Measurements from ENCODE around the gene BMPR1B.

DNA sequence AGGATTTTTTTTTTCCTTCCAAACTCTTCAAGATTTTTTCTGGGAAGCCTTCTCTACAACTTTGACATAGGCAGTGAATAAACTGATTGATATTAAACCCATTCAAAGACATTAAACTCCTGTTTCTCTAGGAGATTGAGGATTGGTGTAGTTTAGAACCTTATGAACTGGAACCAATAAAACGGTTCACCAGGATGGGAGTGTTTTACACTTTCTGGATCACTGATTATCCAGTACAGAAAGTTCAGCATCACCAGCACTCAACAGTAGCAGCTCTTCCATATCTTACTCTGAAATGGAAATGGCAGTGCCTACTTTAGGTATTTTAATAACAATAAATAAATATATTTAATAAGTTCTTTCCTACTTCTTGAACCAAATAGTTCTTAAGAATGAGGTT is 76.7 kb downstream of the BMPR1B start:
- no peak for TF ChIP-seq PHF8 (IDR thresholded peaks at IDR 0.05; ENCODE audit: borderline replicate concordance, low read depth)
- TF ChIP-seq, protein P1, sequence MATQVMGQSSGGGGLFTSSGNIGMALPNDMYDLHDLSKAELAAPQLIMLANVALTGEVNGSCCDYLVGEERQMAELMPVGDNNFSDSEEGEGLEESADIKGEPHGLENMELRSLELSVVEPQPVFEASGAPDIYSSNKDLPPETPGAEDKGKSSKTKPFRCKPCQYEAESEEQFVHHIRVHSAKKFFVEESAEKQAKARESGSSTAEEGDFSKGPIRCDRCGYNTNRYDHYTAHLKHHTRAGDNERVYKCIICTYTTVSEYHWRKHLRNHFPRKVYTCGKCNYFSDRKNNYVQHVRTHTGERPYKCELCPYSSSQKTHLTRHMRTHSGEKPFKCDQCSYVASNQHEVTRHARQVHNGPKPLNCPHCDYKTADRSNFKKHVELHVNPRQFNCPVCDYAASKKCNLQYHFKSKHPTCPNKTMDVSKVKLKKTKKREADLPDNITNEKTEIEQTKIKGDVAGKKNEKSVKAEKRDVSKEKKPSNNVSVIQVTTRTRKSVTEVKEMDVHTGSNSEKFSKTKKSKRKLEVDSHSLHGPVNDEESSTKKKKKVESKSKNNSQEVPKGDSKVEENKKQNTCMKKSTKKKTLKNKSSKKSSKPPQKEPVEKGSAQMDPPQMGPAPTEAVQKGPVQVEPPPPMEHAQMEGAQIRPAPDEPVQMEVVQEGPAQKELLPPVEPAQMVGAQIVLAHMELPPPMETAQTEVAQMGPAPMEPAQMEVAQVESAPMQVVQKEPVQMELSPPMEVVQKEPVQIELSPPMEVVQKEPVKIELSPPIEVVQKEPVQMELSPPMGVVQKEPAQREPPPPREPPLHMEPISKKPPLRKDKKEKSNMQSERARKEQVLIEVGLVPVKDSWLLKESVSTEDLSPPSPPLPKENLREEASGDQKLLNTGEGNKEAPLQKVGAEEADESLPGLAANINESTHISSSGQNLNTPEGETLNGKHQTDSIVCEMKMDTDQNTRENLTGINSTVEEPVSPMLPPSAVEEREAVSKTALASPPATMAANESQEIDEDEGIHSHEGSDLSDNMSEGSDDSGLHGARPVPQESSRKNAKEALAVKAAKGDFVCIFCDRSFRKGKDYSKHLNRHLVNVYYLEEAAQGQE (IDR thresholded peaks at IDR 0.05): no peak
- TF ChIP-seq, protein P2, sequence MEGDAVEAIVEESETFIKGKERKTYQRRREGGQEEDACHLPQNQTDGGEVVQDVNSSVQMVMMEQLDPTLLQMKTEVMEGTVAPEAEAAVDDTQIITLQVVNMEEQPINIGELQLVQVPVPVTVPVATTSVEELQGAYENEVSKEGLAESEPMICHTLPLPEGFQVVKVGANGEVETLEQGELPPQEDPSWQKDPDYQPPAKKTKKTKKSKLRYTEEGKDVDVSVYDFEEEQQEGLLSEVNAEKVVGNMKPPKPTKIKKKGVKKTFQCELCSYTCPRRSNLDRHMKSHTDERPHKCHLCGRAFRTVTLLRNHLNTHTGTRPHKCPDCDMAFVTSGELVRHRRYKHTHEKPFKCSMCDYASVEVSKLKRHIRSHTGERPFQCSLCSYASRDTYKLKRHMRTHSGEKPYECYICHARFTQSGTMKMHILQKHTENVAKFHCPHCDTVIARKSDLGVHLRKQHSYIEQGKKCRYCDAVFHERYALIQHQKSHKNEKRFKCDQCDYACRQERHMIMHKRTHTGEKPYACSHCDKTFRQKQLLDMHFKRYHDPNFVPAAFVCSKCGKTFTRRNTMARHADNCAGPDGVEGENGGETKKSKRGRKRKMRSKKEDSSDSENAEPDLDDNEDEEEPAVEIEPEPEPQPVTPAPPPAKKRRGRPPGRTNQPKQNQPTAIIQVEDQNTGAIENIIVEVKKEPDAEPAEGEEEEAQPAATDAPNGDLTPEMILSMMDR (IDR thresholded peaks at IDR 0.05): no peak
- TF ChIP-seq JUNB (IDR thresholded peaks at IDR 0.05): no peak
- TF ChIP-seq EP300 (IDR thresholded peaks at IDR 0.05): no peak
- TF ChIP-seq RNF2 (IDR thresholded peaks at IDR 0.05; ENCODE audit: borderline replicate concordance, low read depth): no peak
- TF ChIP-seq, protein P3, sequence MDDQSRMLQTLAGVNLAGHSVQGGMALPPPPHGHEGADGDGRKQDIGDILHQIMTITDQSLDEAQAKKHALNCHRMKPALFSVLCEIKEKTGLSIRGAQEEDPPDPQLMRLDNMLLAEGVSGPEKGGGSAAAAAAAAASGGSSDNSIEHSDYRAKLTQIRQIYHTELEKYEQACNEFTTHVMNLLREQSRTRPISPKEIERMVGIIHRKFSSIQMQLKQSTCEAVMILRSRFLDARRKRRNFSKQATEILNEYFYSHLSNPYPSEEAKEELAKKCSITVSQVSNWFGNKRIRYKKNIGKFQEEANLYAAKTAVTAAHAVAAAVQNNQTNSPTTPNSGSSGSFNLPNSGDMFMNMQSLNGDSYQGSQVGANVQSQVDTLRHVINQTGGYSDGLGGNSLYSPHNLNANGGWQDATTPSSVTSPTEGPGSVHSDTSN (IDR thresholded peaks at IDR 0.05): no peak
- TF ChIP-seq MAFK (IDR thresholded peaks at IDR 0.05; ENCODE audit: partially characterized antibody): no peak
- no peak for TF ChIP-seq RFX5 (IDR thresholded peaks at IDR 0.05)
- TF ChIP-seq RAD21 (conservative IDR thresholded peaks at IDR 0.05 in 1 of 2, IDR thresholded peaks at IDR 0.05 in 1 of 2): no peak
- no peak for TF ChIP-seq TFCP2L1 (CRISPR knock-in tag; IDR thresholded peaks at IDR 0.05)
- TF ChIP-seq, protein P4, sequence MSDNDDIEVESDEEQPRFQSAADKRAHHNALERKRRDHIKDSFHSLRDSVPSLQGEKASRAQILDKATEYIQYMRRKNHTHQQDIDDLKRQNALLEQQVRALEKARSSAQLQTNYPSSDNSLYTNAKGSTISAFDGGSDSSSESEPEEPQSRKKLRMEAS (IDR thresholded peaks at IDR 0.05): no peak
- no peak for TF ChIP-seq CHD4 (IDR thresholded peaks at IDR 0.05; ENCODE audit: borderline replicate concordance)
- TF ChIP-seq CHD2 (IDR thresholded peaks at IDR 0.05; ENCODE audit: low read length, partially characterized antibody): no peak
